Activated T-helper 1 cell treated with anti-CD3 and anti-CD28 coated beads, Interleukin-12 subunit alpha, Interleukin-12 subunit beta, Interleukin-2, Interleukin-4 antibody, amounts not matched to agents 30 ng/mL and 10 ng/mL and 1 ng/mL, durations not matched to agents 14 hours and 24 hours and 36 hours (primary cell): ENCODE measurements around the gene SYT1. TPM values are rescaled to one million over a fixed set of nuclear protein-coding genes. Genes with fewer than 3 reads are reported as not detected.

Experiments
- DNase-seq: peaks from one replicate; pipeline ENCODE4 v3.0.0; 2021; ENCODE audit warnings: low spot score
- H3K27ac Mint-ChIP-seq: one replicate; pipeline ENCODE4 v1.8.0; 2021; ENCODE audit warnings: mild to moderate bottlenecking, mixed read lengths
- H3K27me3 Mint-ChIP-seq: one replicate; pipeline ENCODE4 v1.8.0; 2022; ENCODE audit warnings: mild to moderate bottlenecking, moderate library complexity, mixed read lengths; ENCODE audit not compliant: insufficient read depth
- H3K36me3 Mint-ChIP-seq: one replicate; pipeline ENCODE4 v1.8.0; 2021; ENCODE audit warnings: low read depth, mixed read lengths
- H3K4me1 Mint-ChIP-seq: one replicate; pipeline ENCODE4 v1.8.0; 2021; ENCODE audit warnings: low read depth, mixed read lengths
- H3K4me3 Mint-ChIP-seq: one replicate; pipeline ENCODE4 v1.8.0; 2021; ENCODE audit warnings: mild to moderate bottlenecking, moderate library complexity, mixed read lengths
- H3K9me3 Mint-ChIP-seq: one replicate; pipeline ENCODE4 v1.8.0; 2021; ENCODE audit warnings: mixed read lengths
- intact Hi-C: fragments of 100-400 bp; cut with micrococcal nuclease; formaldehyde crosslinking; loops from one replicate; pipeline ENCODE4 v1.15.1; 2024
- total RNA-seq: library from RNA; stranded (reverse); gene quantifications from 2 replicates; pipeline ENCODE4 v1.2.3, GENCODE V29; 2022

The SYT1 gene
- total RNA-seq, 1 donor from 2014 or later: not detected

DNA sequence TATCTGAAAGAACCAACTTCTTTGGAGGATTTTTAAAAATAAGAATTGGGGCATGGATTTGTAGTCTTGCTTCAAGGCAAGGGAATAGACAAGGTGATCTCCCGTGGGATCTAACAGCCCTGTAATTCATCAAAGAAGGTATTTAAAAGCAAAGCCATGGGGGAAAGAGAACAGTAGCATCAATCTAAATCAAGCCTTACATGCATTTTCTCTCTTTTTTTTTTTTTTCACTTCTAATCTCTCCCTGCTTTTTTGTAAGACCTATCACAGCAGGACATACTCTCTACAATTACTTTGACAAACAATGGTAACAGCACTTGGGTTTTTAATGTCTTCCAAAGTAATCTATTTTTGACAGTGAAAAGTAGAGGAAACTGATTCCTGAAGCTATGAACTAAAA, 458.3 kb downstream of the SYT1 start:
- Mint-ChIP-seq H3K27me3 (no peaks in the 10 kb centered on the region), H3K4me3 (no peak overlapping the region), H3K9me3 (peaks cover 10% of the 10 kb centered on the region), H3K4me1 (no peaks in the 10 kb centered on the region), H3K36me3 (no peaks in the 10 kb centered on the region), H3K27ac (no peak overlapping the region)
- intact Hi-C loops: no loop called here
- no peak for DNase-seq

DNA sequence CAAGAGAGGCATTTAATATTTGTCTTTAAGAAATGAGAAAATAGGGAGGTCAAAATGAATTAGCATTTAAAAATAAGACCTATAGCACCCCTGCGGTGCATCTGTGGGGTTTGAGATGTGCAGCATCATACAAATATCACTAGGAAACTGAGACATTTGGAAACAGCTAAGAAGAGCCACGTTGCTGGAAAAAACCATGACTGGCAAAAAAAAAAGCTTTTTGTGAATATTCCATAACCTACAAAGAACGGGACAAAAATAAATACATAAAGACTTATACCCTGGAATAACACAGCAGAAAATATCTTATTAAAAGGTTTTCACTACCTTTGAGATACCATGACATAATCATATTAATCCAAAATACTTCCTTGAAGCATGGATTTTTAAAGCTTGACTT, 460.0 kb downstream of the SYT1 start:
- intact Hi-C loops: no loop called here
- Mint-ChIP-seq H3K4me3 (no peak overlapping the region), H3K4me1 (no peaks in the 10 kb centered on the region), H3K27me3 (no peaks in the 10 kb centered on the region), H3K36me3 (no peaks in the 10 kb centered on the region), H3K9me3 (peaks cover 6% of the 10 kb centered on the region), H3K27ac (no peak overlapping the region)
- no peak for DNase-seq

DNA sequence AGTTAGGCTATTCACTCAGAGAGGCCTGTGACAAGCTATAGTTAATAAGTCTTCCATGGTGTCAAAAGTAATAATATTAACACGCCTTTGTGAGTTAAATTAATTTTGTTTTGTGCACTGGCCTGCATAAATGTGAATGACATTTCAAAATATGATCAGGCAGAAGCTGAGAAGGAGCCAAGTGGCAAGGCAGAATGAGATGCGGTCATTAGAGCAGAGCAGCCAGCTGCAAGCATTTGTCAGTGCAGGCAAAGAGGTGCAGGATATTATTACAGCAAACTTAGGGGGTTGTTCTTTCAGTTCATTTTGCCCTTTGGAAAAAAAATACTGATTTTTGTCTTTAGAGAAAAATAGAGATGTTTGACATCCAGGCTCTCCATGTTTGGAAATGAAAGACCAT, 461.6 kb downstream of the SYT1 start:
- H3K36me3 Mint-ChIP-seq: no peaks in the 10 kb centered on the region
- H3K4me3 Mint-ChIP-seq: no peak overlapping the region
- no peaks in the 10 kb centered on the region for H3K4me1 Mint-ChIP-seq
- H3K9me3 Mint-ChIP-seq: peaks cover 6% of the 10 kb centered on the region
- DNase-seq: no peak
- H3K27ac Mint-ChIP-seq: no peak overlapping the region
- intact Hi-C loops: no loop called here
- H3K27me3 Mint-ChIP-seq: no peaks in the 10 kb centered on the region

DNA sequence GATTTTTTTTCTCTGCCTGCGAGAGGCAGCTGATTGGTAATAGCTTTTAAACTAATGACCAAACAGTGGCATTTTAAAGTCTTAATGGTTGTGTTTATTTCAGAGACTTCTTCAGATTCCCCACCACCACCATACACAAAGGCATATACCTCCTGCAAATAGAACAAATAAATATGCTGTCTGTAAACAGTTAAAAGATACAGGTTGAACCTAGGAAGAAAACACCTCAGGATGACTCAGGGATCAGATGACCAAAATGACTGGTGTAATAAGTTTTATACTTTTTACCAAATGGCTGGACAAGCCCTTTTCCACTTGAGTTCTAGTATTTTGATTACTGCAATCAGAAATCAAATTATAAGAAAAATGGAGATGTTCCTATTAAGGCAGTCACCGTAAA, 462.1 kb downstream of the SYT1 start:
- Mint-ChIP-seq H3K9me3 (peaks cover 6% of the 10 kb centered on the region), H3K27ac (no peak overlapping the region), H3K27me3 (no peaks in the 10 kb centered on the region), H3K36me3 (no peaks in the 10 kb centered on the region), H3K4me1 (no peaks in the 10 kb centered on the region), H3K4me3 (no peak overlapping the region)
- DNase-seq: no peak
- intact Hi-C loops: no loop called here

DNA sequence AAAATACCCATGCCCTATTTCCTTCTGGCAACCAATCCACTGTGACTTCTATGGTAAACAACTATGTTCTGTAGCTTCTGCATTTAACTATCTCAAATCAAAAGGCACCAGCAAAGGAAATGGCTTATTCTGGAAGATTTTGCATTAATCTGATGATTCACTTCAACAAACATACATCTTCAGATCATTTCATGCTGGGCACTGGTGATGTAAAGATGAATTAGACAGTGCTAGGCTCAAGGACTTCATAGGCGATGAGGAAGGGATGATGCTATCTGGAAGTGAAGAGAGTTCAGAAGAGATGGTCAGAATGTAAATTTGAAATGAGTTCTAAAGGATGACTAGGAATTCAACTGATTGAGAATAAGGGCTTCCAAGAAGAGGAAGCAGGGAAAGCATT, 462.9 kb downstream of the SYT1 start:
- intact Hi-C loops: no loop called here
- no peak for DNase-seq
- H3K4me1 Mint-ChIP-seq: no peaks in the 10 kb centered on the region
- H3K36me3 Mint-ChIP-seq: no peaks in the 10 kb centered on the region
- H3K27ac Mint-ChIP-seq: no peak overlapping the region
- peaks cover 6% of the 10 kb centered on the region for H3K9me3 Mint-ChIP-seq
- H3K27me3 Mint-ChIP-seq: no peaks in the 10 kb centered on the region
- no peak overlapping the region for H3K4me3 Mint-ChIP-seq

DNA sequence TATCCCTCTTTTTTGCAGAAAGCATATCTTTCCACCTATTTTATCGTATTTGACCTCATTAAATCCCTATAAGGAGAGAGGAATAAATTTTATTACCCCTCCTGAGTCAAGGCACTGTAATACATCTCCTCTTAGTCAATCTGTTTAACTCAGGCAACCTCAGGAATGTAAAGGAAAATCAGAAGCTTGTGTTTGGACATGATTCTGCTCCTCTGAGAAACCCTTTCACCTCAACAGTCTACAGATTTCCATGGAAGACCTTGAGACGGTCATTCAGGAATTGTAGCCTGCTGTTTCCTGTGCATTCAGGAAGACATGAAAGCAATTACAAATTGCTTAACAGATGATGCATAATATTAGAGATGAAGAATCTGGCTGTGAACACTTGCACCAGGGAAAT, 465.4 kb downstream of the SYT1 start:
- H3K9me3 Mint-ChIP-seq: no peaks in the 10 kb centered on the region
- no peaks in the 10 kb centered on the region for H3K36me3 Mint-ChIP-seq
- no peak for DNase-seq
- H3K27me3 Mint-ChIP-seq: no peaks in the 10 kb centered on the region
- no peaks in the 10 kb centered on the region for H3K4me1 Mint-ChIP-seq
- H3K27ac Mint-ChIP-seq: no peak overlapping the region
- no peak overlapping the region for H3K4me3 Mint-ChIP-seq
- intact Hi-C loops: no loop called here

DNA sequence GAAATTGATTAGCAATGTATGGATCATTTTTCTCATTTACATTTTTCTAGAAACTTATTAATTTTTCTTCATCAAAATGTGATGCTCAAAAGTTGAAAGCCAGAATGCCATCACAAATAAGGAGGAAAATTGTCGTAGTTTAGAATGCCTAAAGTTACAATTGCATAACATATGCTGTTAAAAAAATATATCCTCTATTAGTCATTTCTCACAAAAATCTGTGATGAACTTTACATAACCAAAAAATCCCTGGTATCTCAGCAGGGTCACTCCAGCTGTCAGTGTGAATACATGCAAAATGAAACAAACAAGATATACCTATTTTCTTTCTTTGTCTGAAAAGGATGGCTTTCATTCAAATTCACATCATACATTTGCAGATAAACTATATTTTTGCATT, 467.3 kb downstream of the SYT1 start:
- H3K36me3 Mint-ChIP-seq: no peaks in the 10 kb centered on the region
- H3K9me3 Mint-ChIP-seq: peaks cover under 1% of the 10 kb centered on the region
- H3K4me3 Mint-ChIP-seq: no peak overlapping the region
- no peaks in the 10 kb centered on the region for H3K4me1 Mint-ChIP-seq
- no peaks in the 10 kb centered on the region for H3K27me3 Mint-ChIP-seq
- intact Hi-C loops: no loop called here
- H3K27ac Mint-ChIP-seq: no peak overlapping the region
- DNase-seq: no peak

DNA sequence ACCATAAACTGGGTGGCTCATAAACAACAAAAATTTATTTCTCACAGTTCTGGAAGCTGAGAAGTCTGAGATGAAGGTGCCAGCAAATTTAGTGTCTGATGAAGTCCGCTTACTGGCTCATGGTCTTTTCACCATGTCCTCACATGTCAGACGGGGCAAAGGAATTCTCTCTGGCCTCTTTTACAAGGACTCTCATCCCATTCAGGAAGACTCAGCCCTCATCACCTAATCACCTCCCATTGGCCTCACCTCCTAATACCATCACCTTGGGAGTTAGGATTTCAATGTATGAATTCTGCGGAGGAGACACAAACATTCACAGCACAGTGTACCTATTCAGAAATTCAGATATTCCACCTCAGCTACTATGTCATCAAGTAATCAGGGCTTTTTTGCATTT, 468.6 kb downstream of the SYT1 start:
- peaks cover 2% of the 10 kb centered on the region for H3K9me3 Mint-ChIP-seq
- H3K4me1 Mint-ChIP-seq: no peaks in the 10 kb centered on the region
- no peaks in the 10 kb centered on the region for H3K27me3 Mint-ChIP-seq
- H3K27ac Mint-ChIP-seq: no peak overlapping the region
- DNase-seq: no peak
- H3K4me3 Mint-ChIP-seq: no peak overlapping the region
- no peaks in the 10 kb centered on the region for H3K36me3 Mint-ChIP-seq
- intact Hi-C loops: no loop called here

DNA sequence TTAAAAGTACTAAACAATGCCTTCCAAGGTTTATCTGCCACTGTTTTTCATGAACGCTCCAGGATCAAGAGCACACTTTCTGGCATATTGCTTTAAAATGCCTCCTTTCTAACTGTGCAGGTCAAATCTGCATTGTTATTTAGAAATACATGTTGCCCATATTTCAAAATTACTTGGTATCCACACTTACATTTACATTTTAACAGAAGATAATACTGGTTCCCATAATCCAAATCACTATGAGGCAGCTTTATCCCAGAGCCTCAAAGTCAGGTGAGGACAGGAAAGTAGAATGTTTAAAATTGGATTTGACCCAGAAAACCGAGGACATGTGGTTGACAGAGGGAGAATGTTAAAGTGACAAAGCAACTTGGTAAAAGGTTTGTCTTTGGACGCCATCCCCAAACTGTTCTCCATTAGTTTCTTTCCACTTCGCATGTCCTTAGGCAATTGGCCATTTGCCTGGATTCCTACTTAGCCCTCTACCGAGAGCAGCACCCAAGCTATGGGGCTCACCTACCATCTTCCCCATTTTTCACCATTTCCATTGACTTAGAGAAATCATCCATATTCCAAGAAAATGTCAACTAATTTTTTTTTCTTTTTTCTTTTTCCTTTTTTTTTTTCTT, 473.2 kb downstream of the SYT1 start:
- intact Hi-C loops: no loop called here
- Mint-ChIP-seq H3K4me1 (no peaks in the 10 kb centered on the region), H3K4me3 (no peak overlapping the region), H3K9me3 (peaks cover 2% of the 10 kb centered on the region), H3K27me3 (no peaks in the 10 kb centered on the region), H3K36me3 (no peaks in the 10 kb centered on the region), H3K27ac (no peak overlapping the region)
- no peak for DNase-seq

DNA sequence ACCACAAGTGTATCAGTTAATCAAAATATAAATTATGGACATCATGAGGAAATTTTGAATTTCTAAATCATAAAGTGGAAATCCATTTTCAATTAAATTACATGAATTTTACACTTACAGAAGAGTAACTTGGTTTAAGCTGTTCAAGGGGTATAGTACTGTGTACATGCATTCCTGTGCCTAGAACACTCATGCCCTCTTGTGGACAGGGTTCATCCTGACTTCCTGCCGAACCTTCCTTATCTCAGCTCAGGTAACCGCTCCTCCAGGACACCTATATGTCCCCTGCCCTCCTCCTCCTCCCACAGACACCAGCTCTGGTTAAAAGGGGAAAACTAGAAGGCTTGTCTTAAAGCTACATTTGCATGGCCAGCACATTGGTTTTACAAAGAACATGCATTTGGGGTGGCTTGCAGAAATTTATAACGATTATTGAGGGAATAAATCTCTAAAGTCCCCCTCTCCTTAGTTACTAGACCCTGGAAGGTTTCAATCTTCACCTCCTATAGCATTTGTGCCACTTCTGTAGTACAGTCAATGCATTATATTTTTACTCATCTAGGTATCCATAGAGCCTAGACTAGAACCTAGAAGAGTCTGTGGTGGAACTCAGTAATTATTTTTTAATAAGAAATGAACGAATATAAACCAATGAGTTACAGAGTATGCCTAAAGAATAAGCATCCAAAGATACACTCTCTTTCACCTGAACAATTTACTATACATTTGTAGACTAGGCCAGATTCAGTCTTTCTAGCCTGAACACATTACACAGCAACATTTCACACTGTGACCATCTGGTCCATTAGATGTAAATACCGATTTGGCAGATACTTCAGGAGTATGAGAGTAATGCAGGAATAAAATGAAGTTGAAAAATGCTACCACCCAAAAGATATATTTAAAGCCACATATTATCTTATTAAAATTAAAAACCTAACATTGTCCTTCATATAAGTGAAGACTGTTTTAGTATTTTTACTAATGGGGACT, 480.6 kb downstream of the SYT1 start:
- no peak for DNase-seq
- intact Hi-C loops: no loop called here
- no peaks in the 10 kb centered on the region for H3K27me3 Mint-ChIP-seq
- H3K4me1 Mint-ChIP-seq: no peaks in the 10 kb centered on the region
- no peak overlapping the region for H3K27ac Mint-ChIP-seq
- H3K9me3 Mint-ChIP-seq: no peaks in the 10 kb centered on the region
- no peaks in the 10 kb centered on the region for H3K36me3 Mint-ChIP-seq
- no peak overlapping the region for H3K4me3 Mint-ChIP-seq

DNA sequence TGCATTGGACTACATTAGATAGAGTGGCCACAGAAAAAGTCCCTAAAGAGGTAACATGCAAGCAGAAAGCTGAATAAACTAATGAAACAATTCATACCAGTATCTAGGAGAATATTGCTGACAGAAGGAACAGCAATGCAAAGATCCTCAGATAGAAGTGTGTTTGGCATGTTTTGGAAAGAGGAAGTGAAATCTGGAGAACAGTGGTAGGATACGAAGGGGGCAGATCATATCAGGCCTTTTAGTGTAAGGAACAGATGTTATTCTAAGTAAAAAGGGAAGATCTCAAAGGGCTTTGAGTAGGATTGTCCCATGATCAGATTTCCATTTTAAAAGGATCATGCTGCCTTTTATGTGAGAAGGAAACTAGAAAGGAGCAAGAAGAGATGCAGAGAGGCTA, 483.3 kb downstream of the SYT1 start:
- DNase-seq: no peak
- no peaks in the 10 kb centered on the region for H3K9me3 Mint-ChIP-seq
- no peak overlapping the region for H3K4me3 Mint-ChIP-seq
- H3K4me1 Mint-ChIP-seq: no peaks in the 10 kb centered on the region
- no peaks in the 10 kb centered on the region for H3K36me3 Mint-ChIP-seq
- H3K27ac Mint-ChIP-seq: no peak overlapping the region
- no peaks in the 10 kb centered on the region for H3K27me3 Mint-ChIP-seq
- intact Hi-C loops: no loop called here

DNA sequence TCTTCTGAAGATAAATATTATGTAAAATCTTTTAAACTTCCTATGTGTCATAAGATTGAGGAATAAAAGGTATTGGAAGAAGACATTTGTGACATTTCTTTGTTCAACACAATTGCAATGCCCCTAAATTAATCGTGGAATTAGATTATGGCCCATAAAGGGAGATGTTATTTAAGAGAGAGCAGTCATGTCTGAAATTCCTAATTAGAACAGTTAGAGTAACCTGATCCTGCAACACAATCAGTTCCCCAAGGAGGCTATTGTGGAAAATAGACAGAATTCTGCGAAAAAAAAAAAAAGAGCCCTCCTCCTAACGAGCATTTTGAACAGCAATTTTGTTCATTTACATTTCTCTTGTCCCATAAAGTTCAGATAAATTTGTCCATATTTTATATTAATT, 486.7 kb downstream of the SYT1 start:
- H3K9me3 Mint-ChIP-seq: no peaks in the 10 kb centered on the region
- no peaks in the 10 kb centered on the region for H3K27me3 Mint-ChIP-seq
- H3K27ac Mint-ChIP-seq: no peak overlapping the region
- H3K36me3 Mint-ChIP-seq: no peaks in the 10 kb centered on the region
- H3K4me3 Mint-ChIP-seq: no peak overlapping the region
- H3K4me1 Mint-ChIP-seq: no peaks in the 10 kb centered on the region
- DNase-seq: no peak
- intact Hi-C loops: no loop called here

DNA sequence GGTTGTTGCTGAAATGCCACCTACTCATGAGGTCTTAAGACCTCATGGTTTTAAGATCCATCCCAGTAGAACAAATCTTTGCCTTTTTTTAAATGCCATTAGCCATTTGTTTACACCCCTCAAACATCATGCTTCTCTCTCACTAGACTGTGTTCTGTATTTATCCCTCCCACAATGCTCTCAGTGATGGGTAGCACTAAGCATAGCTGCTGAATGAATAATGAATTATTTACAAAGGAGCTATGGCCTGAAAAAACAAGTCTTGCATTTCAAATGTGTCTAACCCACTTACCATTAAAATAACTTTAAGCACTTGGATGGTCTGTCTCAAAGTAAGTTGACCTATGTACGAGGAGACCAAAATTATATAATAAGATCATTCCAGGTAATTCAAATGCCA, 491.6 kb downstream of the SYT1 start:
- Mint-ChIP-seq H3K27me3 (no peaks in the 10 kb centered on the region), H3K9me3 (no peaks in the 10 kb centered on the region), H3K4me3 (no peak overlapping the region), H3K4me1 (no peaks in the 10 kb centered on the region), H3K27ac (no peak overlapping the region), H3K36me3 (no peaks in the 10 kb centered on the region)
- intact Hi-C loops: no loop called here
- no peak for DNase-seq
